SK-N-SH (cell line): ENCODE measurements around the gene IGFL4.

Source experiments
- CHD2 ChIP-seq: fragments of 150-350 bp; IDR thresholded peaks from 2 replicates; pipeline ENCODE4 v1.6.1; 2018; ENCODE audit warnings: low read length; ENCODE audit not compliant: partially characterized antibody
- TEAD4 ChIP-seq: IDR thresholded peaks from 2 replicates; pipeline ENCODE4 v1.4.0; 2012; ENCODE audit warnings: mild to moderate bottlenecking, borderline replicate concordance; ENCODE audit not compliant: insufficient read depth

- TF ChIP-seq TEAD4 (no peak), CHD2 (no peak)
Measured at GRCh38 chr19:46015687-46016425, 24.9 kb downstream of the IGFL4 start.
